Endothelial cell of umbilical vein (primary cell): ENCODE measurements around the gene HIGD1C. TPM values are rescaled to one million over a fixed set of nuclear protein-coding genes. Genes with fewer than 3 reads are reported as not detected.

ENCODE experiments used
- BruUV-seq: library from RNA; stranded (reverse); fragments of 400-500 nt; replicated peaks from 2 replicates; lab custom pipeline; 2021; lab: Mats Ljungman, UMichigan
- CTCF ChIA-PET: fragments of 300-600, 350-600 bp; sonication (Branson Sonifier 250); formaldehyde crosslinking; loops from one replicate; lab custom pipeline; 2021; ENCODE audit warnings: antibody characterized with exemption, inconsistent platforms; lab: Charles Lee
- POLR2A ChIA-PET: fragments of 300-600, 350-600 bp; sonication (Branson Sonifier 250); formaldehyde crosslinking; loops from one replicate; lab custom pipeline; 2021; ENCODE audit warnings: antibody characterized with exemption, inconsistent platforms; lab: Charles Lee
- DNase-seq: peaks from one replicate; pipeline ENCODE4 v3.0.0-alpha.2; 2011; ENCODE audit warnings: low read depth, low spot score
- FAIRE-seq: peaks from 2 replicates; lab custom pipeline; 2011; peaks lifted over from hg19 to GRCh38; lab: Jason Lieb, UNC
- H2AFZ ChIP-seq: 2 replicates; pipeline ENCODE4 v1.6.0; 2012; ENCODE audit warnings: low read depth, low read length, control low read depth, inconsistent platforms
- H3K27ac ChIP-seq: 2 replicates; pipeline ENCODE4 v1.5.1; 2011; ENCODE audit warnings: low read depth, mild to moderate bottlenecking, control low read depth, low read length, moderate library complexity; ENCODE audit not compliant: insufficient read depth
- H3K27me3 ChIP-seq, 2 experiments: 2 replicates each; pipeline versions ENCODE4 v1.6.0 to v1.6.1; 2011; ENCODE audit warnings: low read length in 2 of 2, mixed read lengths in 1 of 2; ENCODE audit not compliant: control insufficient read depth in 2 of 2, insufficient read depth in 2 of 2
- H3K36me3 ChIP-seq, 2 experiments: 2 replicates in 1 of 2; 3 replicates in 1 of 2; pipeline ENCODE4 v1.5.1; 2011; ENCODE audit warnings: low read length in 2 of 2, mild to moderate bottlenecking in 1 of 2, moderate library complexity in 1 of 2; ENCODE audit not compliant: control insufficient read depth in 2 of 2, insufficient read depth in 2 of 2; ENCODE audit errors: extremely low read depth in 1 of 2
- H3K4me1 ChIP-seq: 3 replicates; pipeline ENCODE4 v1.5.1; 2011; ENCODE audit warnings: mild to moderate bottlenecking, low read length; ENCODE audit not compliant: control insufficient read depth, insufficient read depth; ENCODE audit errors: extremely low read depth
- H3K4me2 ChIP-seq: 2 replicates; pipeline ENCODE4 v1.6.1; 2011; ENCODE audit warnings: low read length, control low read depth, mixed read lengths; ENCODE audit not compliant: insufficient read depth
- H3K4me3 ChIP-seq, 3 experiments: fragments of 200-600 bp in 1 of 3; sonication (generic), shearing (Covaris generic) in 1 of 3; replicated peaks in 1 of 3; 2 replicates each; pipeline ENCODE4 v1.5.1; 2011 to 2016; ENCODE audit warnings: control low read depth in 3 of 3, low read length in 3 of 3, mild to moderate bottlenecking in 2 of 3, inconsistent platforms in 1 of 3, low read depth in 1 of 3, moderate library complexity in 1 of 3; ENCODE audit not compliant: insufficient read depth in 1 of 3
- H3K79me2 ChIP-seq: 2 replicates; pipeline ENCODE4 v1.6.0; 2012; ENCODE audit warnings: low read length, inconsistent platforms; ENCODE audit not compliant: control insufficient read depth, insufficient read depth
- H3K9ac ChIP-seq: replicated peaks from 2 replicates; pipeline ENCODE3; 2011; ENCODE audit warnings: low read length, control low read depth; ENCODE audit not compliant: insufficient read depth; ENCODE audit errors: extremely low read depth
- H3K9me1 ChIP-seq: replicated peaks from 3 replicates; pipeline ENCODE4 v1.6.0; 2011; ENCODE audit warnings: mild to moderate bottlenecking, low read length; ENCODE audit not compliant: control insufficient read depth, insufficient read depth; ENCODE audit errors: extremely low read depth
- H3K9me3 ChIP-seq: replicated peaks from 2 replicates; pipeline ENCODE4 v1.5.1; 2012; ENCODE audit warnings: low read length, inconsistent platforms; ENCODE audit not compliant: control insufficient read depth, insufficient read depth
- H4K20me1 ChIP-seq: replicated peaks from 2 replicates; pipeline ENCODE3; 2011; ENCODE audit warnings: mild to moderate bottlenecking, low read length; ENCODE audit not compliant: control insufficient read depth, insufficient read depth; ENCODE audit errors: extremely low read depth
- EZH2 ChIP-seq: IDR thresholded peaks from 2 replicates; pipeline ENCODE4 v1.6.1; 2012; ENCODE audit warnings: borderline replicate concordance, low read depth, mild to moderate bottlenecking, moderate library complexity, low read length, inconsistent platforms; ENCODE audit not compliant: severe bottlenecking
- FOS ChIP-seq: IDR thresholded peaks from 2 replicates; pipeline ENCODE4 v1.6.1; 2011; ENCODE audit warnings: mild to moderate bottlenecking, low read length, moderate library complexity, borderline replicate concordance; ENCODE audit not compliant: insufficient read depth
- GATA2 ChIP-seq: IDR thresholded peaks from 2 replicates; pipeline ENCODE4 v1.7.0; 2011; ENCODE audit warnings: low read depth, mild to moderate bottlenecking, moderate library complexity, mixed read lengths, low read length; ENCODE audit not compliant: insufficient read length, insufficient read depth
- JUN ChIP-seq: IDR thresholded peaks from 2 replicates; pipeline ENCODE4 v1.6.1; 2011; ENCODE audit warnings: borderline replicate concordance, low read depth; ENCODE audit not compliant: insufficient read length, insufficient read depth
- POLR2A ChIP-seq: IDR thresholded peaks from 2 replicates; pipeline ENCODE4 v1.6.1; 2012; ENCODE audit warnings: low read depth, mild to moderate bottlenecking, control low read depth, low read length
- POLR2AphosphoS5 ChIP-seq: IDR thresholded peaks from 2 replicates; pipeline ENCODE4 v1.6.1; 2012; ENCODE audit warnings: low read depth, mild to moderate bottlenecking, control low read depth, low read length, moderate library complexity; ENCODE audit not compliant: insufficient read depth
- dilution Hi-C: fragments of 300-500 bp; cut with MboI; formaldehyde crosslinking; loops from one replicate; pipeline ENCODE4 v1.15.0; 2019; ENCODE audit warnings: low sequenced_read_pairs; ENCODE audit not compliant: extremely low pct_ligation_motif_present
- intact Hi-C: fragments of 100-400 bp; cut with micrococcal nuclease; formaldehyde crosslinking; loops from one replicate; pipeline ENCODE4 v1.10.0; 2022
- polyA plus RNA-seq, 4 experiments: library from polyadenylated mRNA; depleted of rRNA in 3 of 4; stranded (reverse) in 3 of 4; unstranded in 1 of 4; fragments of >200 nt; gene quantifications; 2 replicates each; pipeline versions ENCODE4 v1.2.1 to v1.2.3, GENCODE V29; 2011 to 2012; ENCODE audit warnings: missing spikeins in 1 of 4
- total RNA-seq: library from RNA; stranded (reverse); gene quantifications from 2 replicates; pipeline ENCODE4 v1.2.3, GENCODE V29; 2021

Gene HIGD1C
- total and polyA plus RNA-seq, 2 donors (not counting 3 experiments of a cell fraction or from before 2014, with no cell fraction given), result not detected

- intact Hi-C loops, result loop anchor here (5.0 kb wide), 2 partner anchors 43 to 57 kb away; partner anchors contain the start of gene SLC11A2
- H4K20me1 ChIP-seq, result no peaks in the 10 kb centered on the region
- dilution Hi-C loops, result no loop called here
- no peak overlapping the region for H3K9ac ChIP-seq
- H3K9me1 ChIP-seq, result no peaks in the 10 kb centered on the region
- BruUV-seq, result TSS peak; percentile 25
- peaks cover 4 to 11% of the 10 kb centered on the region in 2 experiments for H3K36me3 ChIP-seq
- ChIA-PET POLR2A (interaction anchor here (0.6 to 0.7 kb wide), 2 partner anchors 158 to 717 kb away, joined by 3 to 7 read pairs; no protein-coding TSS in a partner anchor), CTCF (interaction anchor here (0.7 to 7.3 kb wide), 16 partner anchors 12 to 357 kb away, joined by 3 to 299 read pairs (median 4); partner anchors contain the start of genes ATF1 and CSRNP2)
- peak overlapping the region; percentile 49 for H3K27ac ChIP-seq
- H3K9me3 ChIP-seq, result no peaks in the 10 kb centered on the region
- no peak overlapping the region for H2AFZ ChIP-seq
- H3K4me1 ChIP-seq, result peaks cover 41% of the 10 kb centered on the region
- DNase-seq (no peak), FAIRE-seq (no peak)
- H3K27me3 ChIP-seq, result no peaks in the 10 kb centered on the region
- TF ChIP-seq EZH2 (no peak), POLR2A (no peak), GATA2 (no peak)
- no peak overlapping the region for H3K4me3 ChIP-seq
- no peaks in the 10 kb centered on the region for H3K79me2 ChIP-seq
- H3K4me2 ChIP-seq, result peak overlapping the region; percentile 24
Measured at GRCh38 chr12:50984586-50985298, 32.4 kb downstream of the HIGD1C start.

DNA sequence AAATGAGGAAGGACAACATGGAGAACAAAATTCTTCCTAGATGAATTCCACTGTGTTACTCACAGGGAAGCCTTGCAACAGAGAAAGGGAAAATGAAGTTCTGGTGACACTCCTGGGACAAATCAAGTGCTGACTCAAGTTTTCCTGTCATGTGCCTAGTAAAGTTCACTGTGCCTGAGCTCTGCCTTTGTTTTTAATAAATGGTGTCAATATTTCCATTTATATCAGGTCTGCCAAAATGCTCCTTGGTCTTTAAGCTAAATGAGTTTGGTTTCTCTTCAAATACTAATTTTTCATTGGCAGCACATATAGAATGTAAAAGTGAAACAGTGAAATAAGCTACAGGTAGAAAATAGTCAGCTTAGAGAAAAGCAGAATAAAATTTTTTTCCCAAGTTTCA is 33.0 kb downstream of the HIGD1C start:
- ChIA-PET CTCF (interaction anchor here (0.7 to 7.3 kb wide), 17 partner anchors 11 to 356 kb away, joined by 3 to 299 read pairs (median 3); partner anchors contain the start of genes ATF1 and CSRNP2), POLR2A (interaction anchor here (0.6 kb wide), 1 partner anchor 717 kb away, joined by 7 read pairs; no protein-coding TSS in a partner anchor)
- dilution Hi-C loops (no loop called here), intact Hi-C loops (loop anchor here (5.0 kb wide), 2 partner anchors 42 to 58 kb away; partner anchors contain the start of gene SLC11A2)
- H2AFZ ChIP-seq, result no peak overlapping the region
- peaks cover 4 to 15% of the 10 kb centered on the region in 2 experiments for H3K36me3 ChIP-seq
- BruUV-seq, result no TSS peak
- H3K4me2 ChIP-seq, result peak overlapping the region; percentile 24
- no peaks in the 10 kb centered on the region for H3K9me1 ChIP-seq
- H3K79me2 ChIP-seq, result no peaks in the 10 kb centered on the region
- H3K4me1 ChIP-seq, result peaks cover 41% of the 10 kb centered on the region
- H3K4me3 ChIP-seq, result no peak overlapping the region
- H3K9me3 ChIP-seq, result no peaks in the 10 kb centered on the region
- no peaks in the 10 kb centered on the region for H4K20me1 ChIP-seq
- peak; percentile 38 for TF ChIP-seq FOS
- TF ChIP-seq POLR2AphosphoS5, result no peak
- TF ChIP-seq JUN, result peak; percentile 75
- H3K27me3 ChIP-seq, result no peaks in the 10 kb centered on the region
- no peak overlapping the region for H3K9ac ChIP-seq
- peak overlapping the region; percentile 49 for H3K27ac ChIP-seq
- peak; percentile 94 for DNase-seq
- peak; percentile 90 for FAIRE-seq
